ENCODE results near the gene MKRN2.

Gene MKRN2

DNA sequence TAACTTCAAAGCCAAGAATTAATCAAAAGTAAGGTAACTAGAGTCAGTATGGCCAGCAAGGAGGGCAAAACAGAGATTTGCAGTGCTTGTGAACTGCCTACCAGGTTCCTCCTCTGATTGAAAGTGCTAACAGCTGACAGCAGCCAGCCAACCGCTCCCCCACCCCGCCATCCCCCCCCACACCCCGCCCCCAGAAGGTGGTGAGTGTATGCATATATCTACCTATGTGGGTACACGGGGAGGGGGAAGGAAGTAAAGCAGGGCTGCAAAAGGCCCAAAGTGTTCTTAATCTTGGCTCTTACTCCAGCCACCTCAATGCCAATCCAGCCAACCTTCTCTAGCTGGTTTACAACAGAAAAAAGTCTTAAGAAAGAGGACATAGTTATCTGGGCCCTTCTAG lies 56.4 kb downstream of the MKRN2 start:
- Mint-ChIP-seq H3K27ac (no peak overlapping the region), H3K4me1 (no peaks in the 10 kb centered on the region), H3K27me3 (ENCODE audit: low read depth) (no peaks in the 10 kb centered on the region), H3K9me3 (no peaks in the 10 kb centered on the region), H3K36me3 (ENCODE audit: low read depth) (peaks cover 61% of the 10 kb centered on the region), H3K4me3 (no peak overlapping the region)
- TF ChIP-seq, protein P1, sequence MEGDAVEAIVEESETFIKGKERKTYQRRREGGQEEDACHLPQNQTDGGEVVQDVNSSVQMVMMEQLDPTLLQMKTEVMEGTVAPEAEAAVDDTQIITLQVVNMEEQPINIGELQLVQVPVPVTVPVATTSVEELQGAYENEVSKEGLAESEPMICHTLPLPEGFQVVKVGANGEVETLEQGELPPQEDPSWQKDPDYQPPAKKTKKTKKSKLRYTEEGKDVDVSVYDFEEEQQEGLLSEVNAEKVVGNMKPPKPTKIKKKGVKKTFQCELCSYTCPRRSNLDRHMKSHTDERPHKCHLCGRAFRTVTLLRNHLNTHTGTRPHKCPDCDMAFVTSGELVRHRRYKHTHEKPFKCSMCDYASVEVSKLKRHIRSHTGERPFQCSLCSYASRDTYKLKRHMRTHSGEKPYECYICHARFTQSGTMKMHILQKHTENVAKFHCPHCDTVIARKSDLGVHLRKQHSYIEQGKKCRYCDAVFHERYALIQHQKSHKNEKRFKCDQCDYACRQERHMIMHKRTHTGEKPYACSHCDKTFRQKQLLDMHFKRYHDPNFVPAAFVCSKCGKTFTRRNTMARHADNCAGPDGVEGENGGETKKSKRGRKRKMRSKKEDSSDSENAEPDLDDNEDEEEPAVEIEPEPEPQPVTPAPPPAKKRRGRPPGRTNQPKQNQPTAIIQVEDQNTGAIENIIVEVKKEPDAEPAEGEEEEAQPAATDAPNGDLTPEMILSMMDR (IDR thresholded peaks at IDR 0.05; ENCODE audit: unreplicated experiment in 3 of 3) = no peak

DNA sequence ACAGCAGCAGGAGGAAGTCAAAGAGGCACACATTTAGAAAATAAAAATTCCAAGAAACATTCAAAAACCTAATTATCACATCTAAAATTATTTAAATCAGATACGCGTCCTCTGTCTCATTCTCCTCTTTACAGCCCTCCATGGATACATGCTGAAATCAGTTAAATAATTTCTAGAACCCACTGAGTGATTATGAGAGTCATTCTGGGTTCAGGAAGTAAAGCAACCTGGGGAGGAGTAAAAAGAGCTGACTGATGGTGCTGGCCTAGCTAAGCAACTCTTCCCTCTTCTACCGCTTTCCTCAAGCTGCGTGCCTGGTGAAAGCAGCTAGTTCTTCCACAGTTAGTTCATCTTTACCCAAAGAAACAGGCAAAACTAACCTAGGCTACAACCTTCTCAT lies 58.4 kb downstream of the MKRN2 start:
- TF ChIP-seq, protein P1 (IDR thresholded peaks at IDR 0.05; ENCODE audit: unreplicated experiment in 3 of 3) = no peak
- Mint-ChIP-seq H3K27ac (no peak overlapping the region), H3K4me1 (no peaks in the 10 kb centered on the region), H3K9me3 (no peaks in the 10 kb centered on the region), H3K27me3 (ENCODE audit: low read depth) (no peaks in the 10 kb centered on the region), H3K36me3 (ENCODE audit: low read depth) (peaks cover 54% of the 10 kb centered on the region), H3K4me3 (no peak overlapping the region)

DNA sequence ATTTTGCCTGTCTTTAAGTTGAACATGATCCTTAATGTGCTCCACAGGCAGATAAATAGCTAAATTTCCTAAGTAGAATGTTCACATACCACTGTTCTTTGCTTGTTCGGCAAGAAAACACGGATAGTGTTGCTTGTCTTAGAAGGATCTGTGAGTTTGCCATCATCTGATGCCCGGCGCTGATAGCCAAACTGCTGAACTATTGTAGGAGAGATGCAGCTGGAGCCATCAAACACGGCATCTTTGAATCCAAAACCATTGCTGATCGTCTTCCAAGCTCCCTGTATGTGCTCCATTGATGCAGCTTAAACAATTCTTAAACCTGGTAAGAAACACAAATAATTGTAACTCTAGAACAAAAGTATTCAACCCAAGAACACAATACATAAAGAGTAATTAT lies 61.5 kb downstream of the MKRN2 start:
- TF ChIP-seq, protein P1 (IDR thresholded peaks at IDR 0.05; ENCODE audit: unreplicated experiment in 3 of 3) = no peak
- no peaks in the 10 kb centered on the region for H3K9me3 Mint-ChIP-seq
- H3K4me3 Mint-ChIP-seq = no peak overlapping the region

DNA sequence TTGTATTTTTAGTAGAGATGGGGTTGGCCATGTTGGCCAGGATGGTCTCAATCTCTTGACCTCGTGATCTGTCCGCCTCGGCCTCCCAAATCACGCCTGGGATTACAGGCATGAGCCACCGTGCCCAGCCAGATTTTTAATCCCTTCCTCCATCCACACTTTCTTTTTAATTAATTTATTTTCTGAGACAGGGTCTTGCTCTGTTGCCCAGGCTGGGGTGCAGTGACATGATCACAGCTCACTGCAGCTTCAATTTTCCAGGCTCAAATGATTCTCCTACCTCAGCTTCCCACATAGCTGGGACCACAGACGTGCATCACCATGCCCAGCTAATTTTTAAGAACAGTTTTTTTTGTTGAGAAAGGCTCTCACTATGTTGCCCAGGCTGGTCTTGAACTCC lies 63.4 kb downstream of the MKRN2 start:
- H3K4me3 Mint-ChIP-seq = no peak overlapping the region
- H3K4me1 Mint-ChIP-seq = peaks cover 22% of the 10 kb centered on the region
- peaks cover 21% of the 10 kb centered on the region for H3K36me3 Mint-ChIP-seq (ENCODE audit: low read depth)
- no peaks in the 10 kb centered on the region for H3K9me3 Mint-ChIP-seq
- TF ChIP-seq, protein P1 (IDR thresholded peaks at IDR 0.05; ENCODE audit: unreplicated experiment in 3 of 3) = no peak
- H3K27me3 Mint-ChIP-seq (ENCODE audit: low read depth) = no peaks in the 10 kb centered on the region
- no peak overlapping the region for H3K27ac Mint-ChIP-seq

More for the DNA sequence above, 61.5 kb downstream of the MKRN2 start:
- peaks cover 16% of the 10 kb centered on the region for H3K4me1 Mint-ChIP-seq
- H3K27ac Mint-ChIP-seq = no peak overlapping the region
- H3K36me3 Mint-ChIP-seq (ENCODE audit: low read depth) = peaks cover 35% of the 10 kb centered on the region
- no peaks in the 10 kb centered on the region for H3K27me3 Mint-ChIP-seq (ENCODE audit: low read depth)

DNA sequence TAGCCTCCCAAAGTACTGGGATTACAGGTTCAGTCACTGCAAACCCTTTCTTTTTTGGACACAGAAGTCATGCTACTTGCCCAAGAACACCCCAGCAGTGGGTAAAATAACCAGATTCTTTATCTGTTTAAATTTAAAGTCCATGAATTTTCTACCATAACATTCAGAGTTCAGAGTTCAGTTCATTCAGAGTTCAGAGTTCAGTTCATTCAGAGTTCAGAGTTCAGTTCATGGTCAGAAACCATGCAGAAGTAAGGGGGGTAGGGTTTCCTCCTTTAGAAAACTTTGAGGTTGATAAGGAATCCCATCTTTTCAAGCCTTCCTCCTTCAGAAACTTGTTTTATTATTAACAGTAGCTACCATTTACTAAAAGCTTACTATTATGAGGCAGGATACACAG lies 63.8 kb downstream of the MKRN2 start:
- Mint-ChIP-seq H3K4me1 (peaks cover 27% of the 10 kb centered on the region), H3K27me3 (ENCODE audit: low read depth) (no peaks in the 10 kb centered on the region), H3K9me3 (no peaks in the 10 kb centered on the region), H3K36me3 (ENCODE audit: low read depth) (peaks cover 18% of the 10 kb centered on the region), H3K27ac (peak overlapping the region in 2 of 3 experiments; percentile 11 to 48), H3K4me3 (no peak overlapping the region)
- TF ChIP-seq, protein P1 (IDR thresholded peaks at IDR 0.05; ENCODE audit: unreplicated experiment in 3 of 3) = no peak

DNA sequence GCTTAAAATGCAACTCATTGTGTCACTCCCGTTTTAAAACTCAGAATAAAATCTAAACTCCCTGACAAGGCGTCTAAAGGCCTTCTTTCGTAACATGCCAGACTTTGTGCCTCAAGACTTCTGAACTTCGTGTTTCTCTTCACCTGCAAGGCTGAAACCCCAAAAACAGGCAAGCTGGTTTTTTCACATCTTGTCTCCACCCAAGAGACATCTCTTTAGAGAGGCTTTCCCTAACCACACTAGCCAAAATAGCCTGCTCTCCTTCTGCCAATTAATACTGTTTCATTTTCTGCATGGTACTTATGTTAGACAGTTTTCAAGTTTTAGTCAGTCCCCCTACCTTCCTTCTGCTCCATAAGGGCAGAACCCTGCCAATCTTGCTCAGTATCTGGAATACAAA lies 65.4 kb downstream of the MKRN2 start:
- Mint-ChIP-seq H3K9me3 (no peaks in the 10 kb centered on the region), H3K36me3 (ENCODE audit: low read depth) (peaks cover 9% of the 10 kb centered on the region), H3K27ac (peak overlapping the region in 2 of 3 experiments; percentile 12 to 65), H3K4me3 (no peak overlapping the region), H3K4me1 (peaks cover 27% of the 10 kb centered on the region), H3K27me3 (ENCODE audit: low read depth) (no peaks in the 10 kb centered on the region)
- TF ChIP-seq, protein P1 (IDR thresholded peaks at IDR 0.05; ENCODE audit: unreplicated experiment in 3 of 3) = no peak
